GM12864 (cell line): ENCODE data around the gene DNMT3A.
"Not testable (repeated sequence)": the region's sequence is repeated elsewhere in the genome, so short reads cannot be mapped to it uniquely, and the experiment has no call there.

ENCODE experiments used
- DNase-seq: peaks from one replicate; pipeline ENCODE4 v3.0.0-alpha.2; 2011; ENCODE audit warnings: low read depth
- H3K4me3 ChIP-seq: 2 replicates; pipeline ENCODE4 v1.5.1; 2011; ENCODE audit warnings: mild to moderate bottlenecking, low read depth, low read length, control low read depth
- CTCF ChIP-seq: IDR thresholded peaks from 2 replicates; pipeline ENCODE4 v1.5.1; 2011; ENCODE audit warnings: low read depth, mild to moderate bottlenecking, moderate library complexity, low read length, control low read depth, inconsistent platforms; ENCODE audit errors: missing control alignments

Gene DNMT3A

GRCh38 chr2:25280051-25280687 is 61.6 kb downstream of the DNMT3A start:
- DNase-seq, result no peak
- no peak overlapping the region for H3K4me3 ChIP-seq
- no peak for TF ChIP-seq CTCF

GRCh38 chr2:25279091-25279651 is 62.6 kb downstream of the DNMT3A start:
- no peak for TF ChIP-seq CTCF
- peak; percentile 71 for DNase-seq
- H3K4me3 ChIP-seq, result no peak overlapping the region

GRCh38 chr2:25276569-25277465 is 64.9 kb downstream of the DNMT3A start:
- TF ChIP-seq CTCF, result peak; percentile 82

GRCh38 chr2:25275575-25275965 is 66.2 kb downstream of the DNMT3A start:
- DNase-seq, result no peak
- no peak overlapping the region for H3K4me3 ChIP-seq
- TF ChIP-seq CTCF, result no peak

More at GRCh38 chr2:25276569-25277465, 64.9 kb downstream of the DNMT3A start:
- no peak for DNase-seq
- peak overlapping the region; percentile 48 for H3K4me3 ChIP-seq

- TF ChIP-seq CTCF, result no peak
- DNase-seq, result no peak
- no peak overlapping the region for H3K4me3 ChIP-seq
Measured at GRCh38 chr2:25274868-25275574, 66.7 kb downstream of the DNMT3A start.

- no peak for DNase-seq
- H3K4me3 ChIP-seq, result no peak overlapping the region
- TF ChIP-seq CTCF, result no peak
Measured at GRCh38 chr2:25273985-25274535, 67.7 kb downstream of the DNMT3A start.

GRCh38 chr2:25272705-25273104 is 69.0 kb downstream of the DNMT3A start:
- not testable (repeated sequence) for H3K4me3 ChIP-seq, DNase-seq
